NCI-H2196 treated with DMSO at 0.1 percent for 48 hours (cell line): ENCODE data around the gene FERMT1.
A peak's percentile ranks its signal among the peaks of the same experiment; 100 is the strongest.
"Not testable (repeated sequence)": the region's sequence is repeated elsewhere in the genome, so short reads cannot be mapped to it uniquely, and the experiment has no call there.

Source experiments
- DNase-seq: peaks from one replicate; lab custom pipeline; 2025; ENCODE audit not compliant: unreplicated experiment; lab: John Stamatoyannopoulos, UW

The FERMT1 gene

GRCh38 chr20:6070829-6071695, 51.8 kb downstream of the FERMT1 start:
- DNase-seq: no peak

- DNase-seq: no peak
Measured at GRCh38 chr20:6069669-6070068, 53.2 kb downstream of the FERMT1 start.

GRCh38 chr20:6067763-6068318, 55.0 kb downstream of the FERMT1 start:
- no peak for DNase-seq

GRCh38 chr20:6066582-6066981, 56.2 kb downstream of the FERMT1 start:
- DNase-seq: no peak

- no peak for DNase-seq
Measured at GRCh38 chr20:6061544-6061943, 61.3 kb downstream of the FERMT1 start.

- no peak for DNase-seq
Measured at GRCh38 chr20:6060213-6060612, 62.6 kb downstream of the FERMT1 start.

GRCh38 chr20:6058684-6059295, 64.0 kb downstream of the FERMT1 start:
- DNase-seq: peak; percentile 75

GRCh38 chr20:6057691-6058090, 65.1 kb downstream of the FERMT1 start:
- no peak for DNase-seq

- DNase-seq: no peak
Measured at GRCh38 chr20:6057139-6057538, 65.7 kb downstream of the FERMT1 start.

GRCh38 chr20:6055981-6056569, 66.8 kb downstream of the FERMT1 start:
- DNase-seq: no peak

GRCh38 chr20:6055161-6055783, 67.6 kb downstream of the FERMT1 start:
- no peak for DNase-seq

GRCh38 chr20:6054689-6055051, 68.2 kb downstream of the FERMT1 start:
- DNase-seq: not testable (repeated sequence)

GRCh38 chr20:6053776-6054688, 68.8 kb downstream of the FERMT1 start, which contains the start of gene LRRN4:
Gene LRRN4, minus strand, starts transcription at chr20:6054060. Its CDS starts 1,261 bp downstream, at chr20:6052799.
- DNase-seq: peak; percentile 51

GRCh38 chr20:6053064-6053775, 69.6 kb downstream of the FERMT1 start:
- DNase-seq: no peak

- DNase-seq: no peak
Measured at GRCh38 chr20:6051505-6051904, 71.3 kb downstream of the FERMT1 start.

GRCh38 chr20:6048391-6048790, 74.4 kb downstream of the FERMT1 start:
- DNase-seq: no peak

GRCh38 chr20:6046432-6046831, 76.4 kb downstream of the FERMT1 start:
- DNase-seq: no peak

GRCh38 chr20:6045566-6045965, 77.3 kb downstream of the FERMT1 start:
- DNase-seq: no peak

- DNase-seq: no peak
Measured at GRCh38 chr20:6044115-6044514, 78.7 kb downstream of the FERMT1 start.
